CD4-positive, alpha-beta T cell treated with Interleukin-15 for 1 hour (primary cell): ENCODE measurements around the gene MMP21.

Experiments
- DNase-seq: peaks from one replicate; pipeline ENCODE4 v3.0.0-alpha.2; 2020

Gene MMP21

GRCh38 chr10:125775491-125776106, at the start of gene MMP21:
Gene MMP21 (minus strand): TSS chr10:125775821. CDS start chr10:125775821, 0 bp downstream.
- DNase-seq, result no peak

DNA sequence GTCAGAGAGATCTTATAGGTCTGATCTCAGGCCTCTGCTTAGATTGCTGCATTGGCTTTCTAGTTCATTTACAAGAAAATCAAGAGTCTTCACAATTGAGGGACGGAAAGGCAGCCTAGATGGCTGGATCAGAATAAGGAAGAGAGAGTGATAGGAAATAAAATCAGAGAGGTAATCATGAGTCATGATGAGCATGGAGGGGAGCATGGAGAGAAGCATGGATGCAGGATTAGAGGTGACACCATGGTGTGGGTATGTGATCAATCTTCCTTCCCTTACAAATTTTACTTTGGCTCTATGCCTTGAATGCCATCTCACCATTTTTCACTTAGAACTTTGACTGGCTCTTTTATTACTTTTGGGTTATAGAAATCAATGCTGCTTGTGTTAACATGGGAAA, 49.1 kb upstream of the MMP21 start:
- DNase-seq, result no peak

- no peak for DNase-seq
These were observed 48.1 kb upstream of the MMP21 start for GRCh38 chr10:125823663-125824251.

DNA sequence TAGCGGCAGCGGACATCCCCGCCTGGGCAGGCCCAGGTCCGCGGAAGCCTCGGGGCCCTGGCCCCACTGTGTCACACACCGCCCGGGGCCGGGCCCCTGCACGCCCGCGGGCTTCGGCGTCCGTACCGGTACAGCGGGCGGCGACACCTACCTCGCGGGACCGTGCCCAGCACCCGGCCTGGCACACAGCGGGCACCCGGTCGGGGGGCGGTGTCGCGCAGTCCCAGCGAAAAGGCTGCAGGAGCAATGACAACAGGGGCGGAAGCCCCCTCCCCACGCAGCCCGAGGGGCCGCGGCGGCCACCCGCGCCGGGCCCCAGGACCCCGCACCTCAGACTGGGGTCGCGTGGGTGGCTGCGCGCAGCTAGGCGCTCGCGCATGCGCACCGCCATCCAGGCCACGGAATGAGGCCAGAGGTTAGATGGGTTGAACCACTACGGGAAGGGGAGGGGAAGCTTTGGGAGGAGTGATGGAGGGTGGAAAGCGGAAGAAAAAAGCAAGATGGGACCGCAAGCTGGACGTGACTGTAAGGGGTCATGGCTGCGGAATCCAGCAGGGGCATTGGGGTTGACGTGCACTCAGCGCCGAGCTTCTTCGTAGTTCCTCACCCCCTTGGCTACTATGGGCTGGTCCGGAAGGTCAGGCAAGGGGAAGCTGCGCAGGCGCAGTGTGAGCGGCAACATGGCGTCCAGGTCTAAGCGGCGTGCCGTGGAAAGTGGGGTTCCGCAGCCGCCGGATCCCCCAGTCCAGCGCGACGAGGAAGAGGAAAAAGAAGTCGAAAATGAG, 47.4 kb upstream of the MMP21 start, which contains the start of the genes BCCIP and UROS:
BCCIP (plus strand) TSS at position 669 of the 785 bp plus-strand sequence; CDS start at position 681, 12 bp downstream.
UROS (minus strand) TSS at position 381 of the 785 bp plus-strand sequence. CDS start 6,759 bp downstream, outside the sequence.
- peak; percentile 91 for DNase-seq

DNA sequence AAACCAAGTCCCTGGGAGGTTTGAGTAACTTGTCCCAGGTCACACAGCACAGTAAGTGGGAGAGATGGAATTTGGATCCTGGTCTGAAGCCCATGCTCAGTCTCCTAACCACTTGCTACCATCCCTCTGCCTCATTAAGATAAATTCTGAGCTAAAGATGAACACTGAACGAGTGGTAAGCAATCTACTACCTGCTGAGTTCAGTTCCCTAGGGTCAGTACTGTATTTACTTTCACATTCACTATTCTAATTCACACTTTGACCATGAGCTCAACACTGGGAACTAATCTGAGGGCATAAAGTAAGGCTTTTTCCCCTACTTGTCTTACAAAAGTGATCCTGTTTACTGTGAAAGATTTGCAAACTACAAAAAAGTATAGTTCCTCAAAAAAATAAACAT, 45.1 kb upstream of the MMP21 start:
- no peak for DNase-seq

GRCh38 chr10:125817337-125817946, 41.8 kb upstream of the MMP21 start:
- no peak for DNase-seq

GRCh38 chr10:125816548-125816947, 40.9 kb upstream of the MMP21 start:
- DNase-seq, result no peak

GRCh38 chr10:125815764-125816163, 40.1 kb upstream of the MMP21 start:
- no peak for DNase-seq

- DNase-seq, result no peak
These were observed 36.6 kb upstream of the MMP21 start for GRCh38 chr10:125812128-125812750.

DNA sequence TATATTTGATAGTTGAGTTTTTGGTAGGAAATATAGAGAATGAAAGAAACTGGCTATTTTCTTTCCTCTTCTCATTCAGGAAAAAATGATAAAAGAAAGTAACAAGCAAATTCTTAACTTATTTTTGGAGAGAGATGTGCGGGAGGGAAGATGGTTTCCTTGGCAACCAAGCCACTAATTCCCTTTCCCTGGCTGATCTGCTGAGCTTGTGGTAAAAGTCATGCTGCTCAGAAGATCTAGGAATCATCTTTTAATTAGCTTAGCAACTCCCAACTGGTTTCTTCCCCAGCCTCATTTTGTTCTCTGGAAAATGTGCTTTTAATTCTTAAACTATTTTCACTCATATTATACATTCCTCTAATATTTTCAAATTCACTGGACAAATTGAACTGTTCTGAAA, 35.6 kb upstream of the MMP21 start:
- DNase-seq, result no peak

DNA sequence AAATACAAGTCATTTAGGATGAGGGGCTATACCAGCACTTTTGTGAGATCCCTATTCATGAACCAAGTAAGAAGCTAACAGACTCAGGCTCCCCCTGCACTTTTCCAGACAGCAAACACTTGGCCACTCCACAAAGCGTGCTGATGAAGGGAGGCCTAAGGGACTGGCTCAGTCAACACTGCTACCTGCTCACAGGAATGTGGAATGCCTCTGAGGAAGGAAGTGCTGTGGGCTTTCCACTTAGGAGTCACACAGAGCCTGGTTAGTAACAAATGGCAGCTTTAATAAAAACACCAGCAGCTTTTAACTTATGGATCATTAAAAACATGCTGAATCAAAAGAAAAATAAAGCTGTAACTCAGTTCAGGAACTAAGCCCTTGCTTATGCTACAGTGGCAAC, 32.4 kb upstream of the MMP21 start:
- DNase-seq, result no peak

GRCh38 chr10:125802739-125803138, 27.1 kb upstream of the MMP21 start:
- no peak for DNase-seq

GRCh38 chr10:125802131-125802530, 26.5 kb upstream of the MMP21 start:
- no peak for DNase-seq

DNA sequence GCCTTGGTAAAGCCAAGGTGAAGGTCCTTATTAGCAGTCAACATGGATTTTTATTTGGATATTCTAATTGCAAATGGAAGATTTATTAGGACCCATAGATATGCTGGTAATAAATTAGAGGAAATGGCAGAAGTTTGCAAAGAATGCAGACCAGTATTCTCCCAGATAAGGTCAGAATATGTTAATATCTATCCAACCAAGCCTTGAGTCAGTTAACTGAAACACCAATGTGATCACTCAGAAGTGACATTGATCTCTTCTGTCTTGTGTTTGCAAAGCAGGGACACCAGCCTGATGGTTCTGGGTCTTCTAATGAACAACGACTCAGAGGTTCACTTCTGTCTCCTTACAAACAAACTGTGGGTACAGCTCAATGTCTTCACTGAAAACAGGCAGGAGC, 26.0 kb upstream of the MMP21 start:
- no peak for DNase-seq

DNA sequence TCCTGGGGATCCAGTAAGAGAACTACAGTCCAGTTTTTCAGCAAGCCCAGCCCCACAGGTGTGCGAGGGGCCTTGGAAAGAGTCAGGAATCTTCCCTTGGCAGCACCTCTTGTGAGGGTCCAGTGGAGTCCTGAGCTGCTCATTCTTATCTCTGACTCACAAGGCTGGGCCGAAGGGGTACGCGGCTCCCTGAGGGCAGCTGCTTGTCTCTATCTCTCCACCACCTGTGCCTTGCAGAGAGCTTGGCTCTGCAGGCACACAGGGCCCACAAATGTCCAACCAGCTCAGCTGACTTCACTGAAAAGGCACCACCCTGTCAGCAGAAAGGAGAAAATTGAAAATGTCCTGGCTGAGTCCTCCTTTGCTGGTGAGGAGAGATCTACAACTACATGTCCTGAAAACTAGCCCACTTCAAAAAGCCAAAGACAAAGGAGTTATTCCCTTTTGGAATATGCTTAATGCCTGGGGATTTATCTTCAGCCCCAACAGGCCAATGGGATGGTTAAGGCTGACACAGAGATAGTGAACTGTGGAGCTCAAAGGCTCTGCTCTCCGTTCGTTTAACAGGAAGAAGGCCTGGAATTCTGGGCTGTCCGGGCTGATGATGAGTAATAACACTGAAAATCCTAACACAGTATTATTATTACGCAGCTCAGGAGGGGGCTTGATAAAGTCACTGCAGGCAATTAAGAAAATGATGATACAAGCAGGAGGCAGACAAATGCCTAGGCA, 24.0 kb upstream of the MMP21 start:
- DNase-seq, result no peak

DNA sequence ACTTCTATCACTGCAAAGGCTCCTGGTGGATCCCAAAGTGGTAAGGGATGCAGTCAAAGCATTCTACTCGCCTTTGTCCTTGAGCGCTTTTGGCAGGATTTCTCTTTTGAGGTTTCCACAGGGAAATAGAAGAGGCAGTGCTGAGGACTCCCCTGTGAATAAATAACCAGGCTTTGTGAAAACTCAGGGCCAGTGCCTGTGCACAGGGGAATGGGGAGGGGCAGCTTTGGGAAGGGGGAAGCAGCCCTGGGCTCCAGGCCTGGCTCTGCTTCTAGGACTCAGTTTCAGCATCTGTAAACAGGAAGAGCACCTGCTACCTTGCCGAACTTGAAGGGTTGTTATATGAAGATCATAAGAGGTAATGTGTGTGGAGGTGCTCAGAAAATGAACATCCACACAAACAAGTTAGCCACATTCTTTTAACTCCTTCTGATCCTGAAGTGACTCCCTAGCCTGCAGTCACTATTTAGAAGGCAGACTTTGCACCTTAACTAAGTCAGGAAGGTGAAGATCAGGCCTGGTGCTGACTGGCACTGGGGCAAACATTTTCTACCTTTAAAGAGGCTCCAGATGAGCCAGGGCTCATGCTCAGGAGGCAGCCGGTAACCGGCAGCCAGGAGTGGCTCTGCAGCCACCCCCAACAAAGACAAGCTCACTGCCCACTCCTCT, 22.5 kb upstream of the MMP21 start:
- DNase-seq, result no peak

GRCh38 chr10:125797424-125797823, 21.8 kb upstream of the MMP21 start:
- DNase-seq, result no peak

- no peak for DNase-seq
These were observed 20.1 kb upstream of the MMP21 start for GRCh38 chr10:125795637-125796190.

GRCh38 chr10:125795128-125795527, 19.5 kb upstream of the MMP21 start:
- no peak for DNase-seq

DNA sequence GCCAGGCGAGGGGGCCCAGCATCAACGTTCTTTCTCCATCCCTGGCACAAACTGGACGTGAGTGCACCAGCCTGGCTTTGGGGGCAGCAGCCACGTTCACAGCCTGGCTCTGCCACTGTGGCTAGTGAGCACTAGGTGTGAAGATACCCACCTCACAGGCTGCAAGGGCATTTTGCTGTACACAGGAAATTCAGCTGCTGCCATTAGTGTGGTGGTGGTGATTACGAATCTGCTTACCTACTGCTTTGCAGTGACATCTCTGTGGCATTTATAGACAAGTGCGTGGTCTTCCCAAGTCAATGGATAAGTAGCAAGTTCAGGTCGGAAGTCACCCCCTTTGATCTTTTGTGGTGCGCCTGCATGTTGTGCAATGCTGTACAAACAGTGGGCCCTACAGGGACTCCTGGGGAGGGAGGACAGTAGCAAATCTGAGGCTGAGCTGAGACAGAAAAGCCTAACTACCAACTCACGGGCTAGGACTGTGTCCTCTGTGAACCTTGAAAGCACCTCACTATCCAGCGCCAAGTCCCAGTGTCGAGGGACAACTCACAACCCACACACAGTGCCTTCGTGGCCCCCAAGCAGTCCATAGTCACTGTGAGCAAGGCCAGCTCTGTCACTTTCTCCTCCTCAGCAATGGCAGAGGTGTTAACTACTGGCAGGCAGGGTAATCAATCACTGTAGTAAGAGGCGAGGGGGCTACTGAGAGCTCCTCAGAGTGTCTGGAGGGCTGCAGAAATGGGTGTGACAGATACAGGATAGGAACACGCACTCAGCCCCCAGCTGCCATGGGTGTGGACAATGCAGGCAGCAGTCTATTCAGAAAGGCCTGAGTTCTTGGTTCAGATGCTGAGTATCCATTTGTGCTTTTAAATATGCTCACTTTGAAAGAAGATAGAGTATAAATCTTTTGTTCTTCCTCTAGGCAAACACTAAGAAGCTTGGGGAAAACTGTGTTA, 17.0 kb upstream of the MMP21 start:
- DNase-seq, result no peak
